CD14-positive monocyte (primary cell): ENCODE results near the gene LAYN. TPM values are rescaled to one million over a fixed set of nuclear protein-coding genes. Genes with fewer than 3 reads are reported as not detected.

Experiments
- DNase-seq, 3 donors: peaks; one replicate each; pipeline ENCODE4 v3.0.0-alpha.2; 2011 to 2022
- H2AFZ ChIP-seq: 2 replicates; pipeline ENCODE4 v1.6.0; 2012; ENCODE audit warnings: mild to moderate bottlenecking, low read depth, low read length, inconsistent platforms; ENCODE audit not compliant: insufficient read depth, poor library complexity, severe bottlenecking
- H3K27ac ChIP-seq, 2 donors: 1 replicate in 1 of 2; 2 replicates in 1 of 2; pipeline ENCODE4 v1.5.1; 2012 to 2013; ENCODE audit warnings: low read length in 2 of 2, control low read depth in 1 of 2, inconsistent platforms in 1 of 2, low read depth in 1 of 2, mild to moderate bottlenecking in 1 of 2
- H3K27me3 ChIP-seq, 2 donors: one replicate each; pipeline versions ENCODE4 v1.6.0 to v1.6.1; 2011 to 2013; ENCODE audit warnings: low read length in 2 of 2; ENCODE audit not compliant: control insufficient read depth in 2 of 2, insufficient read depth in 2 of 2
- H3K36me3 ChIP-seq, 2 donors: replicated peaks in 1 of 2; 1 replicate in 1 of 2; 2 replicates in 1 of 2; pipeline versions ENCODE4 v1.5.1 to v1.6.1; 2012 to 2013; ENCODE audit warnings: low read length in 2 of 2, control low read depth in 1 of 2, inconsistent platforms in 1 of 2, mild to moderate bottlenecking in 1 of 2; ENCODE audit not compliant: insufficient read depth in 2 of 2, control insufficient read depth in 1 of 2
- H3K4me1 ChIP-seq, 2 donors: 1 replicate in 1 of 2; 2 replicates in 1 of 2; pipeline versions ENCODE4 v1.5.1 to v1.6.1; 2012 to 2013; ENCODE audit warnings: low read length in 2 of 2, control low read depth in 1 of 2, inconsistent platforms in 1 of 2, mild to moderate bottlenecking in 1 of 2, moderate library complexity in 1 of 2; ENCODE audit not compliant: insufficient read depth in 2 of 2, control insufficient read depth in 1 of 2
- H3K4me2 ChIP-seq: replicated peaks from 2 replicates; pipeline ENCODE3; 2012; ENCODE audit warnings: low read length, moderate library complexity, mild to moderate bottlenecking; ENCODE audit not compliant: poor library complexity, severe bottlenecking; ENCODE audit errors: extremely low read depth
- H3K4me3 ChIP-seq, 3 experiments: fragments of 200-600 bp in 1 of 3; sonication (generic) in 1 of 3; replicated peaks in 1 of 3; 1 replicate in 2 of 3; 2 replicates in 1 of 3; pipeline ENCODE4 v1.5.1; 2011 to 2013; ENCODE audit warnings: low read length in 3 of 3, mild to moderate bottlenecking in 3 of 3, control low read depth in 2 of 3, low read depth in 2 of 3, inconsistent platforms in 1 of 3, moderate library complexity in 1 of 3
- H3K79me2 ChIP-seq: 2 replicates; pipeline ENCODE4 v1.6.0; 2012; ENCODE audit warnings: mild to moderate bottlenecking, control low read depth, inconsistent platforms, low read length, moderate library complexity; ENCODE audit not compliant: insufficient read depth
- H3K9ac ChIP-seq: 2 replicates; pipeline ENCODE4 v1.6.0; 2017; ENCODE audit warnings: low read length, mild to moderate bottlenecking; ENCODE audit not compliant: insufficient read depth, poor library complexity, severe bottlenecking
- H3K9me3 ChIP-seq, 2 donors: replicated peaks in 1 of 2; 1 replicate in 1 of 2; 2 replicates in 1 of 2; pipeline versions ENCODE4 v1.5.1 to v1.6.1; 2012 to 2013; ENCODE audit warnings: low read length in 2 of 2, control low read depth in 1 of 2; ENCODE audit not compliant: control insufficient read depth in 1 of 2, insufficient read depth in 1 of 2
- H4K20me1 ChIP-seq: 2 replicates; pipeline ENCODE4 v1.6.0; 2012; ENCODE audit warnings: mild to moderate bottlenecking, low read length, control low read depth, moderate library complexity; ENCODE audit not compliant: insufficient read depth
- H3K27ac Mint-ChIP-seq, 7 donors: one replicate each; pipeline ENCODE4 v1.8.0; 2020; ENCODE audit warnings: mild to moderate bottlenecking in 7 of 7, mixed read lengths in 7 of 7, moderate library complexity in 6 of 7, inconsistent platforms in 2 of 7
- H3K27me3 Mint-ChIP-seq, 3 donors: one replicate each; pipeline ENCODE4 v1.8.0; 2021 to 2022; ENCODE audit warnings: low read depth in 3 of 3, mild to moderate bottlenecking in 3 of 3, mixed read lengths in 3 of 3, moderate library complexity in 3 of 3, inconsistent platforms in 1 of 3
- H3K36me3 Mint-ChIP-seq, 2 donors: one replicate each; pipeline ENCODE4 v1.8.0; 2020; ENCODE audit warnings: mixed read lengths in 2 of 2, inconsistent platforms in 1 of 2, mild to moderate bottlenecking in 1 of 2
- H3K4me1 Mint-ChIP-seq: one replicate; pipeline ENCODE4 v1.8.0; 2020; ENCODE audit warnings: mild to moderate bottlenecking, mixed read lengths
- H3K4me3 Mint-ChIP-seq, 2 donors: one replicate each; pipeline ENCODE4 v1.8.0; 2020; ENCODE audit warnings: mild to moderate bottlenecking in 2 of 2, mixed read lengths in 2 of 2, moderate library complexity in 1 of 2
- H3K9me3 Mint-ChIP-seq, 7 donors: one replicate each; pipeline ENCODE4 v1.8.0; 2020 to 2022; ENCODE audit warnings: mixed read lengths in 7 of 7, mild to moderate bottlenecking in 6 of 7, moderate library complexity in 6 of 7, inconsistent platforms in 2 of 7
- WGBS: methylation state at CpG from one replicate; pipeline ENCODE4 v1.1.5; 2013; ENCODE audit warnings: missing lambda C conversion rate; ENCODE audit not compliant: insufficient coverage; 5-methylcytosine and 5-hydroxymethylcytosine counted together
- intact Hi-C, 2 donors: fragments of 100-400 bp; cut with micrococcal nuclease; formaldehyde crosslinking; loops; one replicate each; pipeline versions ENCODE4 v1.15.0 to v1.15.1; 2023
- polyA plus RNA-seq, 3 donors: library from polyadenylated mRNA; depleted of rRNA in 1 of 3; unstranded in 2 of 3; stranded (reverse) in 1 of 3; fragments of 300-500 nt in 2 of 3; fragments of >200 nt in 1 of 3; fragmentation: Illumina TruSeq in 2 of 3; gene quantifications; 1 replicate in 2 of 3; 2 replicates in 1 of 3; pipeline ENCODE4 v1.2.3, GENCODE V29; 2012 to 2021
- TF ChIP-seq, protein P1 (sequence below): fragments of 200-600 bp; IDR thresholded peaks from one replicate; pipeline ENCODE4 v1.8.0; 2022; ENCODE audit warnings: antibody characterized with exemption, mild to moderate bottlenecking

The LAYN gene
- polyA plus RNA-seq, 3 donors = not detected

DNA sequence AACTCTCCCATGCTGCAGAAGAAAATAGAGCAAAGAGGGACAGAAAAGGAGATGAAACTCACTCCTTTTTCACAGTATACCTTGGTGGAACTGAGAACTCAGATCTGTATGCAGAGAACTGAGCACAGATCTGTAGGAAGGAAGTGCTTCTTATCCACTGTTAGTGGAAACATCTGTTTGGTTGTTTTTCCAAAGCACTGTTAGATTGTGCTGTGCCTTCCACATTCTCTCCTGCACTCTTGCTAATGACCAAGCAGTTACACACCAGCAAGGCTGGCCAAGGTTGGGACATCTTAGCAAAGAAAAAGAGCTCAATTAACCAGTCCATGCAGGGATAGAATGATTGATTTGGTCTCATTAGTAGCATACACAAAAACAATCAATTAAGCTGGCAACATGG lies 41.6 kb downstream of the LAYN start:
- peaks cover 0 to 2% (median 0%) of the 10 kb centered on the region in 7 donors for H3K9me3 Mint-ChIP-seq
- Histone ChIP-seq H3K4me3 (no peak overlapping the region), H3K4me1 (no peaks in the 10 kb centered on the region), H3K27ac (no peak overlapping the region), H3K27me3 (no peaks in the 10 kb centered on the region), H3K9ac (no peak overlapping the region), H3K36me3 (no peaks in the 10 kb centered on the region), H3K4me2 (no peak overlapping the region), H3K9me3 (no peaks in the 10 kb centered on the region), H2AFZ (no peak overlapping the region), H3K79me2 (no peaks in the 10 kb centered on the region), H4K20me1 (no peaks in the 10 kb centered on the region)
- H3K4me1 Mint-ChIP-seq = peaks cover 9% of the 10 kb centered on the region
- intact Hi-C loops = no loop called here
- TF ChIP-seq, protein P1, sequence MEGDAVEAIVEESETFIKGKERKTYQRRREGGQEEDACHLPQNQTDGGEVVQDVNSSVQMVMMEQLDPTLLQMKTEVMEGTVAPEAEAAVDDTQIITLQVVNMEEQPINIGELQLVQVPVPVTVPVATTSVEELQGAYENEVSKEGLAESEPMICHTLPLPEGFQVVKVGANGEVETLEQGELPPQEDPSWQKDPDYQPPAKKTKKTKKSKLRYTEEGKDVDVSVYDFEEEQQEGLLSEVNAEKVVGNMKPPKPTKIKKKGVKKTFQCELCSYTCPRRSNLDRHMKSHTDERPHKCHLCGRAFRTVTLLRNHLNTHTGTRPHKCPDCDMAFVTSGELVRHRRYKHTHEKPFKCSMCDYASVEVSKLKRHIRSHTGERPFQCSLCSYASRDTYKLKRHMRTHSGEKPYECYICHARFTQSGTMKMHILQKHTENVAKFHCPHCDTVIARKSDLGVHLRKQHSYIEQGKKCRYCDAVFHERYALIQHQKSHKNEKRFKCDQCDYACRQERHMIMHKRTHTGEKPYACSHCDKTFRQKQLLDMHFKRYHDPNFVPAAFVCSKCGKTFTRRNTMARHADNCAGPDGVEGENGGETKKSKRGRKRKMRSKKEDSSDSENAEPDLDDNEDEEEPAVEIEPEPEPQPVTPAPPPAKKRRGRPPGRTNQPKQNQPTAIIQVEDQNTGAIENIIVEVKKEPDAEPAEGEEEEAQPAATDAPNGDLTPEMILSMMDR = no peak
- H3K27me3 Mint-ChIP-seq = peaks cover 0 to 2% (median 2%) of the 10 kb centered on the region in 3 donors
- no peak for DNase-seq
- H3K27ac Mint-ChIP-seq = no peak overlapping the region
- H3K4me3 Mint-ChIP-seq = no peak overlapping the region
- no peaks in the 10 kb centered on the region for H3K36me3 Mint-ChIP-seq

DNA sequence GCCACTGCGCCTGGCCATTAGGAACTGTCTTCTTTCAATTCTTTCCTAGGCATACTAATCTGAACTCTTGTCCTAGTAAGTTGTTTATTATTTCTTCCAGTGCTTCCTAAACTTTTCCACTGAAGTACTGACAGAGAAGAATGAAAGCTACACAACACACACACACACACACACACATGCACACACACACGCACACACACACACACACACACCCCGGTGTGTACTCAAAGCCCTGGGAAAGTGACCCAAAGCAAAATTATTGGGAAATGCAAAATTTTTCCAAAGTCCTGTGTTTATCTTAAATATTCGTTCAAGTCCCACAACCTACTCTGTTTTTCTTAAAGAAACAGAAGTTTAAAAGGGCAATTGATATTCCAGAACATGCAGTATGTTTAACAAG lies 42.4 kb downstream of the LAYN start:
- H3K4me1 Mint-ChIP-seq = peaks cover 9% of the 10 kb centered on the region
- Histone ChIP-seq H3K27me3 (no peaks in the 10 kb centered on the region), H2AFZ (no peak overlapping the region), H3K27ac (no peak overlapping the region), H3K4me2 (no peak overlapping the region), H3K79me2 (no peaks in the 10 kb centered on the region), H3K36me3 (no peaks in the 10 kb centered on the region), H3K4me3 (no peak overlapping the region), H3K9ac (no peak overlapping the region), H4K20me1 (no peaks in the 10 kb centered on the region), H3K4me1 (no peaks in the 10 kb centered on the region), H3K9me3 (no peaks in the 10 kb centered on the region)
- no peak for DNase-seq
- peaks cover 0 to 2% (median 0%) of the 10 kb centered on the region in 3 donors for H3K27me3 Mint-ChIP-seq
- TF ChIP-seq, protein P1 = no peak
- no peaks in the 10 kb centered on the region for H3K9me3 Mint-ChIP-seq
- whole genome bisulfite sequencing = no CpG with 5 or more reads among the region's 4 CpGs
- H3K4me3 Mint-ChIP-seq = no peak overlapping the region
- no peaks in the 10 kb centered on the region for H3K36me3 Mint-ChIP-seq
- intact Hi-C loops = no loop called here
- H3K27ac Mint-ChIP-seq = no peak overlapping the region
